Common myeloid progenitor, CD34-positive (primary cell): ENCODE measurements around the gene TLL2.

Source experiments
- CTCF ChIA-PET: fragments of 350-600 bp; sonication (Branson Sonifier 250); formaldehyde crosslinking; loops from one replicate; lab custom pipeline; 2021; ENCODE audit warnings: antibody characterized with exemption; lab: Charles Lee
- POLR2A ChIA-PET: fragments of 350-600 bp; sonication (Branson Sonifier 250); formaldehyde crosslinking; loops from one replicate; lab custom pipeline; 2021; ENCODE audit warnings: antibody characterized with exemption; lab: Charles Lee
- DNase-seq, 3 donors: peaks; one replicate each; pipeline versions ENCODE4 v3.0.0 to v3.0.0-alpha.2; 2013
- H3K27ac ChIP-seq, 2 experiments: 1 replicate in 1 of 2; 2 replicates in 1 of 2; pipeline ENCODE4 v1.7.0; 2013; ENCODE audit warnings: inconsistent platforms in 2 of 2, low read length in 2 of 2, mild to moderate bottlenecking in 2 of 2, low read depth in 1 of 2, moderate library complexity in 1 of 2; ENCODE audit not compliant: severe bottlenecking in 2 of 2, insufficient read depth in 1 of 2, poor library complexity in 1 of 2
- H3K27me3 ChIP-seq, 5 experiments: replicated peaks in 2 of 5; 1 replicate in 3 of 5; 2 replicates in 2 of 5; pipeline versions ENCODE4 v1.6.1 to v1.7.0; 2013; ENCODE audit warnings: low read length in 4 of 5, mild to moderate bottlenecking in 2 of 5, moderate library complexity in 2 of 5, inconsistent platforms in 1 of 5; ENCODE audit not compliant: insufficient read depth in 5 of 5, control insufficient read depth in 4 of 5
- H3K36me3 ChIP-seq, 4 experiments: 1 replicate in 2 of 4; 2 replicates in 2 of 4; pipeline versions ENCODE4 v1.6.1 to v1.7.0; 2013; ENCODE audit warnings: low read length in 3 of 4, control low read depth in 1 of 4, mild to moderate bottlenecking in 1 of 4; ENCODE audit not compliant: control insufficient read depth in 4 of 4, insufficient read depth in 4 of 4
- H3K4me1 ChIP-seq, 4 experiments: 1 replicate in 3 of 4; 2 replicates in 1 of 4; pipeline versions ENCODE4 v1.6.1 to v1.7.1; 2013; ENCODE audit warnings: low read length in 3 of 4, mild to moderate bottlenecking in 3 of 4, control low read depth in 1 of 4, inconsistent platforms in 1 of 4, moderate library complexity in 1 of 4; ENCODE audit not compliant: control insufficient read depth in 4 of 4, insufficient read depth in 4 of 4; ENCODE audit errors: control extremely low read depth in 1 of 4
- H3K4me3 ChIP-seq, 7 experiments: 1 replicate in 4 of 7; 2 replicates in 3 of 7; pipeline versions ENCODE4 v1.5.1 to v1.7.0; 2013; ENCODE audit warnings: mild to moderate bottlenecking in 7 of 7, low read length in 6 of 7, moderate library complexity in 6 of 7, inconsistent platforms in 2 of 7, low read depth in 2 of 7, control low read depth in 1 of 7; ENCODE audit not compliant: insufficient read depth in 4 of 7, control insufficient read depth in 1 of 7; ENCODE audit errors: extremely low read depth in 1 of 7
- H3K9me3 ChIP-seq, 5 experiments: 1 replicate in 4 of 5; 2 replicates in 1 of 5; pipeline versions ENCODE4 v1.6.1 to v1.7.1; 2013; ENCODE audit warnings: low read length in 4 of 5, mild to moderate bottlenecking in 2 of 5, inconsistent platforms in 1 of 5, low read depth in 1 of 5, moderate library complexity in 1 of 5; ENCODE audit not compliant: control insufficient read depth in 4 of 5, insufficient read depth in 2 of 5; ENCODE audit errors: control extremely low read depth in 1 of 5
- WGBS: methylation state at CpG from one replicate; pipeline ENCODE4 v1.1.5; 2013; ENCODE audit not compliant: insufficient coverage; 5-methylcytosine and 5-hydroxymethylcytosine counted together

TLL2 gene

DNA sequence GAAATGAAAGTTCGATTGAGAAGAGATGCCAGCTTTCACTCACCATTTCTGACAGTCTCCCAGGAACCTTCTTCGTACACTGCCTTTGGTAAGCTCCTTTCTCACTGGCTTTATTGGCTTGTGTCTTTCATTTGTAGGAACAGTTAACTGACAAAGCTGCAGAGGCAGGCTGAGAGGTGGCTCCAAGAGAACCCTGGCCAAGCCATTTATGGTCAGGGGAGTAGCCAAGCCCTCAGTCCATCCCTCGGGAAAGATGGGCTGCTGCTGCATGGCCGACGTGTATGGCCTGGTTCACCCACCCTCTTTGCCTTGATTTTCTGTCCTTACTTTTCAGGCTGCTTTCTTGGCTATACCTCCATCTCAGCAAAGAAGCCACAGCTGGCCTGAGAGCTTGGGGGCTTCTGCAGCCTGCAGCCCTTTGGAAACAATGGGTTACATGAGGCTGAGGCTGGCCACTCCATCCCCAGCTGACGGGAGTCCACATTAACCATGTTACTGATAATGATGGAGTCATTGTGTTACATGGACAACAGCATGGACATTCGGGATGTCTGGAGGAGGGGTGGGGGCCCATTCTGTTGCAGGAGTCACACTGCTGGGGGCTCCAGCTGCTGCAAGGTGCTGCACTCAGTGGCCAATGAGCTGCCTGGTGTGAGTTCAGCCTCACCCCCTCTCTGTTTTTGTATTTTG is 154.7 kb downstream of the TLL2 start, which contains the start of gene OPALIN:
Gene OPALIN, minus strand, starts transcription at position 152 of the 690 bp plus-strand sequence. Its CDS starts 106 bp downstream, at position 46.
- no peaks in the 10 kb centered on the region for H3K36me3 ChIP-seq
- H3K4me1 ChIP-seq, result no peaks in the 10 kb centered on the region
- no peak within 1 kb of the TSS for H3K27ac ChIP-seq
- DNase-seq, result no peak
- peaks cover 0 to 1% (median 0%) of the 10 kb centered on the region in 5 experiments for H3K9me3 ChIP-seq
- CTCF ChIA-PET, result no interaction called here
- H3K27me3 ChIP-seq, result peaks cover 0 to 15% (median 0%) of the 10 kb centered on the region in 5 experiments
- WGBS, result 85% methylated on average over 3 of the region's 7 CpGs
- POLR2A ChIA-PET, result no interaction called here
- no peak within 1 kb of the TSS for H3K4me3 ChIP-seq

DNA sequence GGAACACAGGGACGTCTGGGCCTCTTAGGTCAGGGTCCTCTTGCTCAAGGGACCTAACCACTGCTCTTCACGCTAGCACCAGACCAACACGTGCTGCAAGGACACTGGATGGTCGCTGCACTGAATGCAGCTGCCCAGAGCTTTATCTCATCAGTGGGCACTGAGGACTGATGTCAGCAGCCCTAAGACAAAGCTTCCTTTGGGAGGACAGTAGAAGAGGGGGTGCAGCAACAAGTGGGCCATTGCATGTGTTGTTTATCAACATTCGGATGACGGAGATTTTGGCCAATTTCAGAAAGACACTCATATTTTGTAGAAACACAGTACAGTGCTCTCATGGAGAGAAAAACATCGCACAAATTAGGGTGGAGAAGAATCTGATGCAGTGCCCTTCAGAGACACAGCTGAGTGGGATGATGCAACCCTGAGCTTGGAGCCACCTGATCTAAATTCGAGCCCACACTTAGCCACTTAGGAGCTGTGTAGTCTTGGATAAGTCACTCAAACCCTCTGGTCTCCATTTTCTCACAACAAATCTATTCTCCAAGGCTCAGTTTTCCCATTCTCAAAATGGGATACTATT is 156.6 kb downstream of the TLL2 start:
- WGBS, result 84% methylated on average over 8 of the region's 8 CpGs
- Histone ChIP-seq H3K9me3 (no peaks in the 10 kb centered on the region), H3K4me1 (no peaks in the 10 kb centered on the region), H3K27ac (no peak overlapping the region), H3K4me3 (no peak overlapping the region), H3K36me3 (no peaks in the 10 kb centered on the region), H3K27me3 (peaks cover 0 to 15% (median 0%) of the 10 kb centered on the region in 5 experiments)
- ChIA-PET POLR2A (interaction anchor here (0.5 kb wide), 1 partner anchor 20 kb away, joined by 3 read pairs; no protein-coding TSS in a partner anchor), CTCF (interaction anchor here (1.0 to 2.0 kb wide), 8 partner anchors 8 to 127 kb away, joined by 3 to 9 read pairs (median 4); no protein-coding TSS in a partner anchor)
- no peak for DNase-seq

DNA sequence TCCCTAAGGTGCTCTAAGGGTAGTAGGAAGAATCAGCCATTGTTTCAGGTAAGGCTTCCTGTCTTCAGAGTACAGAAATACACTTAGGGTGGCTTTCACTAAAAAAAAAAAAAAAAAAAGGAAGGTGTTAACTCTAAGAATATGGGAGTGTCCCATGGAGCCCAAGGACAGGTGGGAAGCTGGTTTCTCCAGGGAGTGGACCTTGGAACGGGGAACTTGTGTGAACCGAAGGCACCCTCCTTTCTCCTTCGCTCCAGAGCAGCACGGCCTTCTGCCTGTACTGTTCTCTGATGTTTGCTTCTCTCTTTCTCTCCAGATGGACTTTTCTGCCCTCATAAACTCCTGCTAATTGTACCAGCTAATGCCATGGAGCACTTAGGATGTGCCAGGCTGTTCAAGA is 161.1 kb downstream of the TLL2 start:
- Histone ChIP-seq H3K27me3 (peaks cover 0 to 10% (median 0%) of the 10 kb centered on the region in 5 experiments), H3K27ac (no peak overlapping the region), H3K36me3 (no peaks in the 10 kb centered on the region), H3K9me3 (no peaks in the 10 kb centered on the region), H3K4me1 (no peaks in the 10 kb centered on the region), H3K4me3 (no peak overlapping the region)
- ChIA-PET POLR2A (no interaction called here), CTCF (interaction anchor here (1.2 kb wide), 1 partner anchor 22 kb away, joined by 3 read pairs; no protein-coding TSS in a partner anchor)
- no peak for DNase-seq
- 71% methylated on average over 4 of the region's 4 CpGs for WGBS

DNA sequence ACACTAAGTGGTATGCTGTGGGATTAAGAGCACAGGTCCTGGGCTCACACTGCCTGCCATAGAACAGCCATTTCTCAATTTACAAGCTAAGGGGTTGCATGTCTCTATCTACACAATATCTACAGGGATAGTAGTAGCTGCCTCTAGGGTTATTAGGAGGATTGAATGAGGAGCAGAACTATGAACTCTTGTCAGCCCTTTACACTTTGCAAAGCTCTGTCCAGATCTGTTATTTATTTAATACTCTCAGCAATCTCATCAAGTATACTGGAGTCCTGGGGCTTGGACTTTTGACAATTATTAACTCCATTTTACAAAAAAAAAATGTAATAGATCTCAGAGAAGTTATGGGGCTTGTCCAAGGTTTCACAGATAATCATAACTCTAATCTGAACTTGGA is 161.7 kb downstream of the TLL2 start:
- DNase-seq, result no peak
- no peaks in the 10 kb centered on the region for H3K36me3 ChIP-seq
- ChIA-PET CTCF (interaction anchor here (1.2 kb wide), 1 partner anchor 23 kb away, joined by 3 read pairs; no protein-coding TSS in a partner anchor), POLR2A (no interaction called here)
- no peaks in the 10 kb centered on the region for H3K9me3 ChIP-seq
- no peak overlapping the region for H3K4me3 ChIP-seq
- H3K27ac ChIP-seq, result no peak overlapping the region
- H3K27me3 ChIP-seq, result peaks cover 0 to 6% (median 0%) of the 10 kb centered on the region in 5 experiments
- H3K4me1 ChIP-seq, result no peaks in the 10 kb centered on the region

- WGBS, result no CpG with 5 or more reads among the region's 1 CpG
Observed at GRCh38 chr10:96346295-96346694, 167.4 kb downstream of the TLL2 start.

DNA sequence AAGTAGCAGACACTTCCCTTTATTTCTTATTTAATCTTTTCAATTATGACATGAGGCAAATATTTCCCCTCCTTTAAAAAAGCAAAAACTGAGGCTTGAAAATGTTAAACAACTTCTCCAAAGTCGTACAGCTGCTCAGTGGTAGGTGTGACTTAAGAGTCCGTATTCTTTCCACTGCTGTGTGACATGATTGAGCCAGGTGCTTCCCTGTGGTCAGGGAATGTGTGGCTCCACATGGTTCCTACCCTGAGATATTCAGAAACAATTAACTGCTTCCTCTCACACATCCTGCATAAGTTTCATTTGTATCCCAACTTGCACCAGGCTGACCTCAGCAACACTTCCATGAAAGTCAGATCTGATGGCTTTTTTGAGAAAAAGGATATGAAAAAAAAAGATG is 168.5 kb downstream of the TLL2 start:
- H3K4me3 ChIP-seq, result no peak overlapping the region
- CTCF ChIA-PET, result interaction anchor here (1.3 to 2.2 kb wide), 3 partner anchors 11 to 26 kb away, joined by 4 to 6 read pairs (median 5); no protein-coding TSS in a partner anchor
- peaks cover 0 to 13% (median 4%) of the 10 kb centered on the region in 4 experiments for H3K4me1 ChIP-seq
- no peaks in the 10 kb centered on the region for H3K36me3 ChIP-seq
- WGBS, result 15% methylated on average over 2 of the region's 2 CpGs
- peaks cover 3 to 10% (median 5%) of the 10 kb centered on the region in 5 experiments for H3K9me3 ChIP-seq
- POLR2A ChIA-PET, result no interaction called here
- H3K27me3 ChIP-seq, result no peaks in the 10 kb centered on the region
- DNase-seq, result peak; percentile 9 to 78 (median 67)
- H3K27ac ChIP-seq, result no peak overlapping the region

More at GRCh38 chr10:96346295-96346694, 167.4 kb downstream of the TLL2 start:
- Histone ChIP-seq H3K4me3 (no peak overlapping the region), H3K9me3 (peaks cover 3 to 10% (median 5%) of the 10 kb centered on the region in 5 experiments), H3K27me3 (no peaks in the 10 kb centered on the region), H3K4me1 (peaks cover 0 to 13% (median 4%) of the 10 kb centered on the region in 4 experiments), H3K27ac (no peak overlapping the region), H3K36me3 (no peaks in the 10 kb centered on the region)
- ChIA-PET CTCF (interaction anchor here (2.1 to 2.2 kb wide), 2 partner anchors 11 to 25 kb away, joined by 5 to 6 read pairs; no protein-coding TSS in a partner anchor), POLR2A (interaction anchor here (0.7 kb wide), 1 partner anchor 678 kb away, joined by 3 read pairs; no protein-coding TSS in a partner anchor)
- DNase-seq, result no peak
